GM18511 (cell line): ENCODE data around the gene MUC4.
"Not testable (repeated sequence)": the region's sequence is repeated elsewhere in the genome, so short reads cannot be mapped to it uniquely, and the experiment has no call there.

Experiments used
- ATAC-seq: cut with Tn5 transposase; IDR thresholded peaks from one replicate; pipeline ENCODE4 v1.9.1; 2021; ENCODE audit warnings: mild to moderate bottlenecking, moderate library complexity; ENCODE audit not compliant: unreplicated experiment

MUC4 gene

DNA sequence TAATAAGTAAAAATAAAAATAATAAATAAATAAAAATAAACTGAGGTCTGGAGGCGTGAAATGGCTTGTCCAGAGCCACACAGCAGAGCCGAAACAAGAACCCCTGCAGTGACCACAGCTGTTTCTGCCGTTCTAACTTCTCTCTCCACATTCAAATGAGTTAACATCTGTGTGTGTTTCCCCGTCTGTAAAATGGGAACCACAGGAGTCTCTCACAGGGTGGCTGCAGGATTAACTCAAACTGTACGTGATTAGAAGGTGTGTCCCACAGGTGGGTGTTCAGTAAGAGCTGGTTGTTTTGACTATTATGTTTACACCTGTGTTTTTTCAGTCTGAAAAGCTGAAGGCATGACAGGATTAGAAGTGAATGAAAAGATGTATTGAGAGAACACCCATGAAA, 27.0 kb upstream of the MUC4 start:
- ATAC-seq, result no peak

DNA sequence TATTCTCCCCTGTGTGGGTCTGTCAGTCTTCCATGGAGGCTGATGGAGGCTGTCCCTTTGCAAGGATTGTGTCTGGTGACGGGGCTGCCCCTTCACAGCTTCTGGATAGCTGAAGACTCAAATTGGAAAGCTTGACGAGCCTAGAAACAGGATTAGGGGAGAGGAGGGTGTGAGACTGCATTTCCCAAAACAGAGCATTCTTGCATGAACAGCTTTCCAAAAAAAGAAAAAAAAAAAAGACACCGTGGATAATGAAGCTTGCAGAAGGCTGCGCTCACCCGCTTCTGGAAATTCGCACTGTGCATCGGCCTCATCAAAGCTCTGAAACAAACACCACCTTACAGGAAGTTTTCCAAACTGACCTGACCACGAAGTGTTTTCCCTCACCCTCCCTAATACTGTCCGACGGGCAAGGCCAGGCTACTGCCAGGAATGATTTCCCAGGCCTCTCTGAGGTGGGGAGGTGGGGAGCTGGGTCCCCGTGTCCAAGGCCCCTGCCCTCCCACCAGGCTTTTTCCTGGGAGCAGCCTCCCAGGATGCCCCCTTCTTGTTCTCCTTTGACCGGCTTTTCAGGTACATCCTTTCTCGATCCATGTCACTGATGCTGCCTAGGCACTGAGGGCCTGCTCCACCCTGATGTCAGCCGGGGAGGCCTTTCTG, 24.9 kb upstream of the MUC4 start:
- no peak for ATAC-seq

DNA sequence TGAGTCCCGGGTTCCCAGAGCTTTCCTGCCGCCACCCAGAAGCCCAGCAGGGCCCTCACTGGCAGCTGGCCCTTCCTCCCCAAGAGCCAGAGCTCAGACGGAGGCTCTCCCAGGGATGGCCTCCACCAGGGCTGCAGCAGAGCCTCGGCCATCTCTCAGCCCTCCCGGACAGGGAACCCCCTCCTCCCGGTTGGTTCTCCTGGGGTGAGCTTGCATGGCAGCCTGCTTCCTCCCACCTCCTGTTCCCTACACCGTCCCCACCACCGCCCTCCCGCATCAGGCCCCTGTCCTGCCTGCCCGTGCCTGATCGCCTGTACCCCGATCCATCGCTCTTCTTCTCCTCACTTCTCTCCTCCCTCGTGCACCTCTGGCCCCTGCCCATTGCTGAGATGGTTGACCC, 24.1 kb upstream of the MUC4 start:
- ATAC-seq, result no peak

DNA sequence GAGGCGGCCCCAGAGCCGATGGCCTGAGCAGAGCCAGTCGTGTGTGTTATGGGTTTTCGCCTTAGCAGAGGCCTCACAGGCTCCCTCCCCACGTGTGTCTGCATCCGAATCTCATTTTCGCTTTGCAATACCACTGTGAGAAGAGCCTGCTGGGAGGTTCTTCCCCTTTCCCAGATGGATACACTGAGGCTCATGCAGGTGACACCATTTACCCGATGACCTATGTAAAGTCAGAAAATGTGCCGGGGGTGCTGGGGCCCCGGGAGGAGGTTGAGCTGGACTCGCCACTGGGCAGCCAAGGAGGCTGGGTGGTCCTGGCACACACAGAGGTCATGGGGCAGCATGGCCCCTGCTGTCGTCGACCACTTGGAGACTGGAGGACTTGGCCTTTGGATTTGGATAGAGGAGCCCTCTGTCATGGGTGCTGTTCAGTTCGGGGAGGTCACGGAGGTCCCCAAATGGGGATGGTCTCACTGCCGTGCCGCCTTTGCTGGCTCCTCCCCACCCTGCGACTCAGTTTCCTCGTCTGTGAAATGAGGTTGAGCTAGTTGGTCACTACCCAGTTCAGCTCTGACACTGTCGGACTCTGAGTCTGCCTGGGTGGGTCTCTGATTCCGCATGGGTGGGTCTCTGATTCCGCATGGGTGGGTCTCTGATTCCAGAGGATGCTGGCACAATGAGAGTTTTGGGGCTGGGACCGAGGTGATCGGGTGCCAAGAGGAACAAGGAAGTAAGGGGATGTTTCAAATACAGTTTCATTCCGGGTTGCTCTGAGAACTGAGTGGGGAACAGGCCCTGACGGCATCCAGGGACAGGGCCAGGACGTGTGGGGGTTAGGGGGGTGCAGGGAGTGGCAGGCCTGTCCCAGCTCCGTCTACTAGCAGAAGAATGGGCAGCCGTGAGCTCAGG, 23.2 kb upstream of the MUC4 start:
- ATAC-seq, result no peak

DNA sequence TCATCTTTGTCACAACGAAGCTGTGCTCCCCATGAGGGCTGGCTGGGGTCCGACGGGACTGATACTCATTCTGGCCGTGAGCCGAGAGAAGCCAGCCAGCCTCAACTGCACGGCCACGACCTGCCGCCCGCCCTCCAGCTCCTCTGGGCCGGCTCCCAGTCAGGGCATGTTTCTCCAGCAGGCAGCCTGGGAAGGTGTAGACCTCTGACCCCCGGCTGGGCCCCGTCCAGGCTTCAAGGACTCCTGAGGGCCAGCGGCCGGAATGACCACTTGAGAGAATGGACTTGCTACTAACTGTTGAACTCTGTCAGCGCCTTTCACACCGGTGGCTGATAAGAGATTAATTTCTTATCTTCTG, 18.1 kb upstream of the MUC4 start:
- ATAC-seq, result no peak

DNA sequence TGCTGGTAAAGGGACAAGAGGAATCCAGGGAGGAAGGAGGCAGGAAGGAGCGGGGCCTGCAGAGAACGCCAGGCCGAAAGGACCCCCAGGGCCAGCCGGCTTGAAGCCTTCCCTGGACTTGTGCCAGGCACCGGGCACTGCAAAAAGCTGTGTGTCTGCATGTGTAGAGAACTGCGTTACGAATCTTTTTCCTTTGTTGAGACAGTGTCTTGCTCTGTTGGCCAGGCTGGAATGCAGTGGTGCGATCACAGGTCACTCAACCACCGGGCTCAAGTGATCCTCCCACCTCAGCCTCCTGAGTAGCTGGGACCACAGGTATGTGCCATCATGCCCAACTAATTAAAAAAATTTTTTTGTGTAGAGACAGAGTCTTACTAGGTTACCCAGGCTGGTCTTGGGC, 17.0 kb upstream of the MUC4 start:
- ATAC-seq, result no peak

DNA sequence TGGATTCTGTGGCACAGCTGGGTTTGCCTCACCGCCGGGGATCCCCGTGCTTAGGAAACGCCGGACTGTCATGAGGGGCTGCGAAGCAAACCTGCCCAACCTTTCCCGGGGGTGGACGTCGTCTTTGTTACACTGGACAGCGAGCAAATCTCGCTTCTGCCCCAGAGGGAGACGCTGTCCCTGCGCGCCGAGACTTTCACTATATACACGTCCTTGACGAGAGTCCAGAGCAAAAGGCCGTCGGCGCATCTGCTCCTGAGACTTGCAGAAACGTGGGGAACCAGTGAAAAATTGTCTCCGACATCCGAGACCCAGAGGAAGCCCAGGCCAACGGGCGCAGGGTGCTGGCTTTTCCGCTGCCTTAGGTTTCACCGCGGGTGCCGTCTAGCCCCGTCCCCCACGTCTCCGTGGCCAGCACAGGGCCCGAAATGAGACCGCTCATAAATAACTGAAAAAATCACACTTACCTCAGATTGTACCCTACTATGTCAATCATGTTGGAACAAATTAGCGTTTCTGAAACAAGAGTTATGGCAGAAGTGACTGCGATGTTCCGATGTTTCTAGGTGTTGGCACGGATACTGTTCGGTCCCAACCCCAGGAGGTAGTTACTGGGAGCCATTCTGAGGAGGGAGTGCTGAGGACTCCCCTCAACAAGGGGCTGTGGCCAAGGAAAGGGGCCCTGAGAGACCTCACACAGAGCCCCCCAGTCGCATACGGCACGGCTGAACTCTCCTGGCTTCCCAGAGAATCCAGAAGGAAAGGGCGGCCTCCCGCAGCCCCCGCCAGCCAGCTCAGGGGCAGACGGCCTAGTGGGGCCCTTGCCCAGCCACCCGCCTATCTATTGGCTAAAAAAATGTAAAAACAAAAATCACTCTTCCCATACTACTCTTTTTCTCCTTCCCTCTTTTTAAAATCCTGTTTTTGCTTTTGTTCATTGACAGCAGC, 14.4 kb upstream of the MUC4 start:
- no peak for ATAC-seq

DNA sequence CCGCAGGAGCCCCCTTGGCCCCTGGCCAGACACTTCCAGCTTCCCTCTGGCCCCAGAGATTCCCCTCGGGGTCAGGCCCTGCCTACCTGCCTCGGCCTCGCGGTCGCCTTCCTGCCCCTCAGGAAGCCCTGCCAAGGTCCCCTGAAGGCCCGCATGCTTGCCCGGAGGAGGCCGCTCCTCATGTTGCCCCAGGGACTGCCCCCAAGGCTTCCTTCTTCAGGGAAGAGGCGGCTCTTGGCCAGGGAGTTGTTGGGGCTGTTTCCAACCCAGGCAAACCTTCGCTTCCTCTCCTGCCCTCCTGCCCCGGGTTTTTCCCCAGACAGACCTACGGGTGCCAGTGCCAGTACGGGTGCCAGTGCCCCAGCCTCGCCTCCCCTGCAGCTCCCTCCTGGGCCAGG, 13.5 kb upstream of the MUC4 start:
- ATAC-seq, result no peak

DNA sequence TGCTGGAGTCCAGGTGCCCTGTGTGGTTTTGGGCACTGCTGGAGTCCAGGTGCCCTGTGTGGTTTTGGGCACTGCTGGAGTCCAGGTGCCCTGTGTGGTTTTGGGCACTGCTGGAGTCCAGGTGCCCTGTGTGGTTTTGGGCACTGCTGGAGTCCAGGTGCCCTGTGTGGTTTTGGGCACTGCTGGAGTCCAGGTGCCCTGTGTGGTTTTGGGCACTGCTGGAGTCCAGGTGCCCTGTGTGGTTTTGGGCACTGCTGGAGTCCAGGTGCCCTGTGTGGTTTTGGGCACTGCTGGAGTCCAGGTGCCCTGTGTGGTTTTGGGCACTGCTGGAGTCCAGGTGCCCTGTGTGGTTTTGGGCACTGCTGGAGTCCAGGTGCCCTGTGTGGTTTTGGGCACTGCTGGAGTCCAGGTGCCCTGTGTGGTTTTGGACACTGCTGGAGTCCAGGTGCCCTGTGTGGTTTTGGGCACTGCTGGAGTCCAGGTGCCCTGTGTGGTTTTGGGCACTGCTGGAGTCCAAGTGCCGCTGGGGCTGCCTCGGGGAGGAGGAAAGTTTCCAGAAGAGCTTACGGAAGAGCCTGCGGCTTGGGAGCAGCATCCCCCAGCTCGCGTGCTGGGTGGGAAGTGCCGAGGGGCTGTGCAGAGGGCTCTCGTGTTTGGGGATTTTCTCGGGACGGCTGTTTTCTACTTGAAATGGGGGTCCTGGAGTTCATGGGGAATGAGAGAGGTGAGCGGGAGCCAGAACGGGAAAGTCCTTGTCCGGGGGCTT, 12.9 kb upstream of the MUC4 start:
- ATAC-seq, result not testable (repeated sequence)

DNA sequence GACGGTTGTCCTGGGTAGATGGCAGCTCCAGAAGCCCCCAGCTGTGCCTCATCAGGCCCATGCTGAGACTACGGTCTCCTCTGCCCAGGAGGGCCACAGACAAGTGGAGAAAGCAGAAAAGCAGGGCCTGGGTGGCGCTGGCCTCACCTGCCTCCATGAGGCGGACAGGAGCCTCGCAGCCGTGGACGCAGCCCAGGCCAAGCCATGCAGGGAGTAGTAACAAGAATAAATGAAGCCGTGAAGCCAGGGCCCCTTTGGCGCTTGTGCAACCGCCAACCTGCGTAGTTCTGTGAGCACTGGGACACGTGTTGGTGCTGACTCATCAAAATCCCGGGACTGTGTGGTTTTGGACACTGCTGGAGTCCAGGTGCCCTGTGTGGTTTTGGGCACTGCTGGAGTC, 12.3 kb upstream of the MUC4 start:
- no peak for ATAC-seq

DNA sequence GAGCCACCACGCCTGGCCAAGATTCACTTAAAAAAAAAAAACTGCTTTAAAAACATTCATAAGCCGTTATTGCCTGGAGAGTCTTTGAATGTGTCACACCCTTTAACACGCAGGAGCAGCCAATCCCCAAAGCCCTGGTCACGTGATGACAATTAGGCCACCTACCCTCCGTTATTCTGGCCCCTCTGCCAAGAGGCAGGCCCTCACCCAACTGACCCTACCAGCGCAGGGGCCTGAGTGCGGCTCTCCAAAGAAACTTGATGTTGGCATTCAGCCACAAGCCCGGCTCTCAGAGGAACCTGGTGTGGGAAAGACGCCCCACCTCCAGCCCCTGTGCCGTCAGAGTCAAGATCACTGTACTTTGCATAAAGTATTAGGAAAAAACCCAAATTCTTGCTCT, 11.6 kb upstream of the MUC4 start:
- no peak for ATAC-seq

DNA sequence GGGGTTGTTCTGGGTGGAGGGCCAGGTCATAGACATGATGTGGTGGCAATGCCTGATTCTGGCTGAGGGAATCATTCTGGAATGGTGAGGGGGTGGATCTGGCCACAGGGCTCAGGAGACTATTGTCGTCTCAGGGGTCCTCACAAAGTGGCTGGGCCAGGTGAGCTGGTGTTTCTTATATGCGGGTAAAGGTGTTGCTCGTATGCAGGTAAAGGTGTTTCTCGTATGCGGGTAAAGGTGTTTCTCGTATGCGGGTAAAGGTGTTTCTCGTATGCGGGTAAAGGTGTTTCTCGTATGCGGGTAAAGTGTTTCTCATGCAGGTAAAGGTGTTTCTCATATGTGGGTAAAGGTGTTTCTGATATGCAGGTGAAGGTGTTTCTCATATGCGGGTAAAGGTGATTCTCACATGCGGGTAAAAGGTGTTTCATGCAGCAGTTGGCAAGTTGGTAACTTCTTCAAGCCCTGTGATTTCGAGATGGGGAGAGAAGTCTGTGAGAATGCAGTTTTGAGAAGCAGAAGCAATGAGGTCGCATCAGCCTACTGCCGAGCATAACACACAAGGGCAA, 10.5 kb upstream of the MUC4 start:
- ATAC-seq, result no peak

DNA sequence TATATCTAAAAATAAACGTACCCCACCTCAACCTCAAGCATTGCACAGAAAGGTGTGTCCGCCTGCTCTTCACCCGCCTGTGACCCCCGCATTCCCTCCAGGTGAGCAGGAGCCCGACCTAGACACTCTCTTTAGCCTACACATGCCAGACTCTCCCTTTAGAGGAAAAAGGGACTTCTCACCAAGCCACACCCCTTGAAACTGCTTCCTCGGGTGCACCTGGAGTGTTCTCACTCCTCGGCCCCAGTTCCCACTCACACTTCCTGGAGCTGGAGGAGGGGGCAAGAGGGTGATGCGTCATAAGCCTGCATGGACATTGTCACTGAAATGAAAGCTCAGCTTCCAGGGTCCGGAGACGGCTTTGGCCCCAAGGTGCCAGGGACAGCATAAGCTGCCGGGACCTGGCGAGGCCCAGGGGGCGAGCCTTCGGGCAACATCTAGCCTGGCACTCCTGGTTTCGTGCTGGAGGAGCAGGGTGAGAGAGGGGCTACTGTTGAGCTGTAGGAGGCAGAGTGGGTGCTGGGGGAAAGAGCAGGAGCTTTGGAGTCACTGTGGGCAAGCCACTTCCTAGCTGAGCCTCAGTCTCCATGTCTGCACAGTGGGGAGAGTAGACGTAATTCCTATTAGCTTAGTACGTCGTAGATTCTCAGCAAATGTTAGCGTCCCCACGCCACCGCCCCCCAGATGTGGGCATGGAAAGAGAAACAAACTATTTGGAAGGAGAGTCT, 9.8 kb upstream of the MUC4 start:
- no peak for ATAC-seq

DNA sequence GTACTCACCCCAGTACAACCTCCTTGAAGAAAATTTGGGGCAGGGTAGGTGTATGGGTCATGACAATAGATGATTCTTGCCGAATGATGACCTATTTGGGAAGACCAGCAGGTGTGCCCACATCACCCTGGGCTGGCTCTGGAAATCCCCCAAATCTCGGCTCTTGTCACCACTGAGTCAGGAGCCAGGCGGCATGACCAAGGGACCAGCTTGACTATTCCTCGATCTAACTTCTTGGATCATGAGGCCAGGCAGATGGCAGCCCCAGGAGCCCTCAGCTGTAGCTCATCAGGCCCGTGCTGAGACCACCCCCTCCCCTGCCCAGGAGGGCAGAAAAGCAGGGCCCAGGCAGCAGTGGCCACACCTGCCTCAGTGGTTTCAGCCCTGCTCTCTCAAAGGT, 9.2 kb upstream of the MUC4 start:
- no peak for ATAC-seq

DNA sequence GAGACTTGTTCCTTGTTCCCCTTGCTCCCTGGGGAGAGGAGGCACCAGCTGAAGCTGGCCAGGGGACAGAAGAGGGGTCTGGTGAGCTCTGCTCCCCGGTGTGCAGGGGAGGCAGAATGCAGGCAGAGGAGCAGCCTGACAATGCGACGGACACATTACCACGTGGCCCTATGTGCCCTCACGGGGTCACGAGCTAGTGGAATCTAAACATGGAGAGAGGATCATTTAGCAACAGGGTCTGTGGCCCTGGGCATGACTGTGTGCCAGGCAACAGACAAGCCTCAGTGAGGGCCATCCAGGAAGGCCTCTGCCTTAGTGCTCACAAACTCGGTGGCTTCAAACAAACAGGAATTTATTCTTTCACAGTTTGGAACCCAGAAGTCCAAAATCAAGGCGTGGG, 8.5 kb upstream of the MUC4 start:
- ATAC-seq, result no peak

DNA sequence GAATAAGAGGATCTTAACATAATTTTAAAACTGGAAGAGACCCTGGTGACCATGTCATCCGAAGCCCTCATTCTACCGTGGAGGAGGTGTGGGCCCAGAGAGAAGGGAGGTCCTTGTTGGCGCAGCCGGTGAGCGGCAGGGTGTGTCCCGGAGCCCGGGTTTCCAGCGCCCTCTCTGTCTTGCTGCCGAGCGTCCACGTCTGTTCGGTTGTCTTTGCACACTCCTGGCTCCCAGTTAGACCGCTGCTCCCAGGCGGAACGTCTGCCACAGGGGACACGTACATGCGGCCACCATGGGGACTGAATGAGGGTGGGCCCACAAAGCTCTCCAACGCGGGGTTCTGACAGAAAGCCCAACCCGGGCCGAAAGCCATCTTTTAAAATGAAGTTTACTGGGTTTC, 6.6 kb upstream of the MUC4 start:
- ATAC-seq, result no peak

DNA sequence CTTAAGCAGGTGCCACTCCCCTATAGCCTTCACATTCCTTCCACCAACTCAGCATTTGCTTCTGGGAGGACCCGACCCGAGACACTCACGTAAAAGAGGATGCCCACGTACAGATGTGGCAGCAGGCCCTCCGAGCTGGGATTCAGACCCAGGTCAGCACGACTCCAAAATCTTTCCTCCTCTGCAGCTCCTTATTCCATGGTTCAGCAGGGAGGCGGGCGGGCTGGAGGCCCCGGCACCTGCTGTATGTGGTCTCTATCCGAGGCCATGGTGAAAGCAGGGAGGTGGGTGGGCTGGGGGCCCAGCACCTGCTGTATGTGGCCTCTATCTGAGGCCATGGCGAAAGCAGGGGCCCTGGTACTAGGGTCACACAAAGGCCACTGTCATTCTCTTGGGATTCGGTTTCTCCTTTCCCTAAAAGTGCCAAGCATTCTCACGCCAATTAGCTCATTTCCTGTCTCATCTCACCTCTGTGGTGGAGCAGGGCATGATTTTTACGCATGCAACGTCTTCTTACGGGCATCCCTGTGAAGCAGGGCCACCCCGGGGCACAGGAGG, 5.9 kb upstream of the MUC4 start:
- no peak for ATAC-seq

DNA sequence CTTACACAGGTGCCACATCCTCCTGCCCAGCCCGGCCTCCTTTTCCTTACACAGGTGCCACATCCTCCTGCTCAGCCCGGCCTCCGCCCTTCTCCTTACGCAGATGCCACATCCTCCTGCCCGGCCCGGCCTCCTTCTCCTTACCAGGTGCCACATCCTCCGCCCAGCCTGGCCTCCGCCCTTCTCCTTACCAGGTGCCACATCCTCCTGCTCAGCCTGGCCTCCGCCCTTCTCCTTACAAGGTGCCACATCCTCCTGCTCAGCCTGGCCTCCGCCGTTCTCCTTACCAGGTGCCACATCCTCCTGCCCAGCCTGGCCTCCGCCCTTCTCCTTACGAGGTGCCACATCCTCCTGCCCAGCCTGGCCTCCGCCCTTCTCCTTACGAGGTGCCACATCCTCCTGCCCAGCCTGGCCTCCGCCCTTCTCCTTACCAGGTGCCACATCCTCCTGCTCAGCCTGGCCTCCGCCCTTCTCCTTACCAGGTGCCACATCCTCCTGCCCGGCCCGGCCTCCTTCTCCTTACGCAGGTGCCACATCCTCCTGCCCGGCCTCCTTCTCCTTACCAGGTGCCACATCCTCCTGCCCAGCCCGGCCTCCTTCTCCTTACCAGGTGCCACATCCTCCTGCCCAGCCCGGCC, 4.7 kb upstream of the MUC4 start:
- not testable (repeated sequence) for ATAC-seq

DNA sequence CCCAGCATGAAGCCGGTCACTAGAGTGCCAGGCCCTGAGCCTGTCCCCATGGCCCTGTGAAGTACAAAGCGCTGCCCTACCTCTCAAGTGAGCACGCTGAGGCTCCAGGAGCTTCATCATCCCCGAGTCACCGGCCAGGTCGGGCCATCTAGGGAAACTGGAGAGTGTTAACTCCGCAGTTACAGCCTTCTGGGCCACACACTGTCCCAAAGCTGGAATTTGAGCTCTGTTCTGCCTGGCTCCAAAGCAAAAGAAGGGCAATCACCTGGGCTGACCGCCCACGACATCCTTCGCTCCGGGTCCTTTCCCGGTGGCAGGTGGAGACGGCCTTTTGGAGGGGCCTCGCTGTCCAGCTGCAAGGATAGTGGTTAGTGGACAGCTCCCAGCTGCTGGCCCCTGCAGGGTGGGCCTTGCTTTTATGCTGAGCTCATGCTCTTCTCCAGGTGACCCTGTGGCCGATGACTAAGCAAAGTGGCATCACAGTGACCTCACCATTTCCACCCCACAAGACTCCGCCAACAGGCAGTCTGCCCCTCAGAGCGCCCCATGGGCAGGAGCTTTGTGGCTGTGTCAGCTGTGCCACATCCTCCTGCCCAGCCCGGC, 3.5 kb upstream of the MUC4 start:
- no peak for ATAC-seq
